ENCODE results near the gene STAM.

DNA sequence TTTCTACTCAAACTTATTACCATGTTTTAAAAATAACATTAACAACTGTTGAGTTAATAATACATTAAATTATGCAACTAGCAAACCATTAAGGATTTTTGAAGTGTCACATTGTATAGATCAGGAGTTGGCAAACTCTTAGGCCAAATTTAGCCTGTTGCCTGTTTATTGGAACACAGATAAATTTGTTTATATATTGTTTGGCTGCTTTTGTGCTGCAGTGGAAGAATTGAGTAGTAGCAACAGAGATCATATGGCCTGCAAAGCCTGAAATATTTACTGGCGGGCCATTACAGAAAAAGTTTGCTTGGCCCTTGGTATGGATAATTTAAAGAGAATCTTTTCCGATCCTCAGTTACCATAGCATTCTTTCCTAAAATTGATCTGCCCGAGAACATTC, 57.4 kb downstream of the STAM start:
- TF ChIP-seq, protein P1, sequence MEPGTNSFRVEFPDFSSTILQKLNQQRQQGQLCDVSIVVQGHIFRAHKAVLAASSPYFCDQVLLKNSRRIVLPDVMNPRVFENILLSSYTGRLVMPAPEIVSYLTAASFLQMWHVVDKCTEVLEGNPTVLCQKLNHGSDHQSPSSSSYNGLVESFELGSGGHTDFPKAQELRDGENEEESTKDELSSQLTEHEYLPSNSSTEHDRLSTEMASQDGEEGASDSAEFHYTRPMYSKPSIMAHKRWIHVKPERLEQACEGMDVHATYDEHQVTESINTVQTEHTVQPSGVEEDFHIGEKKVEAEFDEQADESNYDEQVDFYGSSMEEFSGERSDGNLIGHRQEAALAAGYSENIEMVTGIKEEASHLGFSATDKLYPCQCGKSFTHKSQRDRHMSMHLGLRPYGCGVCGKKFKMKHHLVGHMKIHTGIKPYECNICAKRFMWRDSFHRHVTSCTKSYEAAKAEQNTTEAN (CRISPR knock-in tag; IDR thresholded peaks at IDR 0.05), result no peak
- TF ChIP-seq, protein P2, sequence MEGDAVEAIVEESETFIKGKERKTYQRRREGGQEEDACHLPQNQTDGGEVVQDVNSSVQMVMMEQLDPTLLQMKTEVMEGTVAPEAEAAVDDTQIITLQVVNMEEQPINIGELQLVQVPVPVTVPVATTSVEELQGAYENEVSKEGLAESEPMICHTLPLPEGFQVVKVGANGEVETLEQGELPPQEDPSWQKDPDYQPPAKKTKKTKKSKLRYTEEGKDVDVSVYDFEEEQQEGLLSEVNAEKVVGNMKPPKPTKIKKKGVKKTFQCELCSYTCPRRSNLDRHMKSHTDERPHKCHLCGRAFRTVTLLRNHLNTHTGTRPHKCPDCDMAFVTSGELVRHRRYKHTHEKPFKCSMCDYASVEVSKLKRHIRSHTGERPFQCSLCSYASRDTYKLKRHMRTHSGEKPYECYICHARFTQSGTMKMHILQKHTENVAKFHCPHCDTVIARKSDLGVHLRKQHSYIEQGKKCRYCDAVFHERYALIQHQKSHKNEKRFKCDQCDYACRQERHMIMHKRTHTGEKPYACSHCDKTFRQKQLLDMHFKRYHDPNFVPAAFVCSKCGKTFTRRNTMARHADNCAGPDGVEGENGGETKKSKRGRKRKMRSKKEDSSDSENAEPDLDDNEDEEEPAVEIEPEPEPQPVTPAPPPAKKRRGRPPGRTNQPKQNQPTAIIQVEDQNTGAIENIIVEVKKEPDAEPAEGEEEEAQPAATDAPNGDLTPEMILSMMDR (IDR thresholded peaks at IDR 0.05 in 2 of 3, conservative IDR thresholded peaks at IDR 0.05 in 1 of 3; ENCODE audit: insufficient read depth in 2 of 3, low read depth in 1 of 3, low read length in 3 of 3), result no peak
- TF ChIP-seq, protein P3, sequence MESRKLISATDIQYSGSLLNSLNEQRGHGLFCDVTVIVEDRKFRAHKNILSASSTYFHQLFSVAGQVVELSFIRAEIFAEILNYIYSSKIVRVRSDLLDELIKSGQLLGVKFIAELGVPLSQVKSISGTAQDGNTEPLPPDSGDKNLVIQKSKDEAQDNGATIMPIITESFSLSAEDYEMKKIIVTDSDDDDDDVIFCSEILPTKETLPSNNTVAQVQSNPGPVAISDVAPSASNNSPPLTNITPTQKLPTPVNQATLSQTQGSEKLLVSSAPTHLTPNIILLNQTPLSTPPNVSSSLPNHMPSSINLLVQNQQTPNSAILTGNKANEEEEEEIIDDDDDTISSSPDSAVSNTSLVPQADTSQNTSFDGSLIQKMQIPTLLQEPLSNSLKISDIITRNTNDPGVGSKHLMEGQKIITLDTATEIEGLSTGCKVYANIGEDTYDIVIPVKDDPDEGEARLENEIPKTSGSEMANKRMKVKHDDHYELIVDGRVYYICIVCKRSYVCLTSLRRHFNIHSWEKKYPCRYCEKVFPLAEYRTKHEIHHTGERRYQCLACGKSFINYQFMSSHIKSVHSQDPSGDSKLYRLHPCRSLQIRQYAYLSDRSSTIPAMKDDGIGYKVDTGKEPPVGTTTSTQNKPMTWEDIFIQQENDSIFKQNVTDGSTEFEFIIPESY (CRISPR knock-in tag; IDR thresholded peaks at IDR 0.05), result no peak
- TF ChIP-seq POLR2A (conservative IDR thresholded peaks at IDR 0.05) (no peak), ATF7 (IDR thresholded peaks at IDR 0.05) (no peak), KDM5B (IDR thresholded peaks at IDR 0.05; ENCODE audit: insufficient replicate concordance, low read depth, low read length) (no peak), NFRKB (IDR thresholded peaks at IDR 0.05; ENCODE audit: low read depth) (no peak)
